Fibroblast of skin of right biceps (primary cell): ENCODE measurements around the gene SMAGP.
A peak's percentile ranks its signal among the peaks of the same experiment; 100 is the strongest.
"Not testable (repeated sequence)": the region's sequence is repeated elsewhere in the genome, so short reads cannot be mapped to it uniquely, and the experiment has no call there.

Source experiments
- DNase-seq: peaks from one replicate; pipeline ENCODE4 v3.0.0-alpha.2; 2013

Gene SMAGP

DNA sequence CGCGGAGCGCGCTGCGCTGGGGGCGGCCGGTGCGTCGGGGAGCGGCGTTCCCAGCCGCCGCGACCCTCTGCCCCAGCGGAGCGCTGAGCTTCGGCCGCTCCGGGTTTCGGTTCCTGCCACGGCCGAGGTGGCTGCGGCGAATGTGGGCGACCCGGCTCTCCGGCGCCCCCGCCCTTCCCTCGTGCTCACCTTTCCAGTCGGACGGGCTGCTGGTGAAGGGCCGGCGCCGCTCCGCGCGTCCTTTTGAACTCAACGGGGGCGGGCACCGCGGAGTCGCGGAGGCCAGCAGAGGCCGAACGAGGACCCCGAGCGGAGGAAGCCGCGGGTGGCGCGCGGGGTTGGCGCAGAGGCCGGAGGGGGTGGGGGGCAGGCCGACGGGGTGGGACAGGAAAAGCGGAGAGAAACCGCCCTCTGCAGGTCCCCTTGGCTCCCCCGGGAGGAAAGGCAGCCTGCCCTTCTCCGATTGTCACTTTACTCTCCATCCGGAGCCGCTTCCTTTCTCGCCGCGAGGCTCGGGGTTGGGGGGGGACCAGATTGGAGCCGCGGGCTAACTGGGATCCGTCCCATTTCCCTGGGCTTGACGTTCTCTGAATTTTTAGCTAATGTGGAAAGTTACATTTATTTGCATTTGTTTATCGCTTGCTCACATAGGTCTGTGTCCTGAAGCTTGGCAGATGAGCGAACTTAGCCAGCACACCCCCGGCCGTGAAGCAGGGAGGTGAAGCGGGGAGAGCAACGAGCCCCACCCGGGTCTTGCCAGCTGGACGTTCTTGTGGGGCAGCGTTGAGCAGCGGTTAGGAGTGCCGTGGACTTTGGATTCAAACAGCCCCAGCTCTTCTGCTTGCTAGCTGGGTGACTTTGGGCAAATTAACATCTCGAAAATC is at the start of gene SMAGP:
Gene SMAGP, minus strand, starts transcription at position 349 of the 884 bp plus-strand sequence. CDS start 1,137 bp downstream, outside the sequence.
- peak; percentile 57 for DNase-seq

DNA sequence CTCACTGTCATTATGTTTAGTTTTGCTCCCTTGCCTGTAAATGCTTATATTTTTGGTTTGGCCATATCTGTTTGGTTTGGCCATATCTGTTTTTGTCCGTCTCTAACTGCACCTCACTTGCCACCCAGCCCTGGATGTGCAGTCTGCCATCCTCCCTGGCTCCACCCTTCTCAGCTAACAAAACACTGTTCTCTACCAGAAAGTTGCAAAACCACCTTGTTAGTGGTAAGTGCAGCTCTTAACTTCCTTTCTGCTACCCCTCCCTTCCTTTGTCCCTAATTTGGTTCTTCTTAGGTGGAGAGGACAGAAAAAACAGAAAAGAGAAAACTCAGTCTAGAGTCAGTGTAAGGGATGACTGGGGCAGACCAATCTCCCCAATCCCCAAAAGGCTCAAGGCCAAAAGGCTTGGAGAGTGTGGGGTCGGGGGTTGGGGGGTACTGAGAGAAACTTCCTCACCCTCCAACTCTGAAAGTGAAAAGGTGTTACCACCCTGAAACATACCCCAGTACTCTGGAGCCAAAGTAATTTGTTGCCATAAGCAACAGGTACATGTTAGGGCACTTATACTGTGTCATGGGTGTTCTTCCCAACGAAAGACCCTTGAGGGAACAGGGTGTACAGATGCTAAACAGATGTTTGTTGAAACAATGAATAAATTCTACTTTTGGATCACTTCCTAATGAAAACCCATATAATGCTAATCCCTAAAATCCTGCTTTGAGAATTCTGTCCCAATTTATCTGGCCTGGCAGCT is 48.8 kb upstream of the SMAGP start:
- DNase-seq = no peak

DNA sequence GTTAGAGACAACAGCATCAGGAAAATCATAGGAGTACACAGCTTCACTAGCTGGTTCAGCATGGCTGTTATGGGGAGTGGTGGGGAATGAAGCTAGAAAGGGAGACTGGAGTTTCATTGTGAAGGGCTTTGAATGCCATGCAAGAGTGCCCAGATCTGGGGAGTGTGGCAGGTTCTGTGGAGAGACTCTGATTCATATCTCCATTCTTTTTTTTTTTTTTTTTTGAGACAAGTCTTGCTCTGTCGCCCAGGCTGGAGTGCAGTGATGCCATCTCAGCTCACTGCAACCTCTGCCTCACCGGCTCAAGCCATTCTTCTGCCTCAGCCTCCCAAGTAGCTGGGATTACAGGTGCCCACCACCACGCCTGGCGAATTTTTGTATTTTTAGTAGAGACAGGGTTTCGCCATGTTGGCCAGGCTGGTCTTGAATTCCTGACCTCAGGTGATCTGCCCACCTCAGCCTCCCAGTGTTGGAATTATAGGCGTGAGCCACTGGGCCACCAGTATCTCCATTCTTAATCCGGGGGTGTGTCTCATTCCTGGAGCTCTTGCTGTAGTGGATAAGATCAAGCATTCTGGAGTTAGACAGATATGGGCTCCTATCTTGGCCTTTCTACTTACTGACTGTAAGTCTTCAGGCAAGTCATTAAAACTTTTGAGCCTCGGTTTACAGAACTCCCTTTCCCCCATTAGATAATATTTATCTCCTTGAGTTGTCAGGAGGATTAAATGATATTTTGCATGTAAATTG is 48.0 kb upstream of the SMAGP start:
- not testable (repeated sequence) for DNase-seq

GRCh38 chr12:51311389-51311788 is 41.2 kb upstream of the SMAGP start:
- no peak for DNase-seq

DNA sequence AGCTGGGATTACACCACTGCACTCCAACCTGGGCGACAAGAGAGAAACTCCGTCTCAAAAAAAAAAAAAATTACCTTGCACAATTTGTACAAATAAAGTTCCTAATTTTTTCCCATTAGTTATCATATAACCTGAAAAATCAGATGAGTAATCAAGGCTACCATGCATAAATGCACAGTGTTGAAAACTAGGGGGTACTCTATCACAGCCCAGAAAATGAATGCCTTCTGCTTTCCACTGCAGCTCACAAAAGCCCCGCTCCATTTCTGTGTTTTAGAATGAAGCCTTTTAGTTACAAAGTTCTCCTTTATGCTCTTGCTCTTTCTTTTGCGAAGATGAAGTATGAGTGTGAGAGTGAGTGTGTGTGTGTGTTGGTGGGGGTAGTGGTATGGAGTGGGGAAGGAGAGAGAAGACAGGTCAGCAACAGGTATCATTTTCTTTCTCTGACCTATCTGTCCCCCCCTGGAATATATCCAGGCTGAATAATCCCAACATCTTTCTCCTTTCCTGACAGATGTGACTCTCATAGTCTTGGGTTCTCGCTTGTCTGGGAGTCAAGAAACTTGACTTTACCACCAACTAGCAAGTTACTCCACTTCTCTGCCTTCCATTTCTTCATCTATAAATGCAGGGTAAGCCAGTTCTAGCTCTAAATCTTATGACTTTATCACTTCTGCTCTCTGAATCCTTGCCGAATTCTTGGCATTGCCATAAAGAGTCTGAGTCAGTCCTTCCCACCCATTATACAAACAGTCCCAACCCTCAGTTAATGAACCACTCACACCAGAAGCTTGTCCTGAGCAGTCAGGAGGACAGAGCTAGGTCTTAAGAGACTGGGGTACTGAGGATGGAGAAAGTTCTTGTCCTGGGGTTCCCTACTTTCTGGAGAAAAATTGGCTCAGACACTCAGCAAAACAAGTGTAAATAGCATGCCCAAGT is 37.7 kb upstream of the SMAGP start:
- DNase-seq = peak; percentile 85

- DNase-seq = no peak
Observed at GRCh38 chr12:51306507-51306906, 36.3 kb upstream of the SMAGP start.

- DNase-seq = not testable (repeated sequence)
Observed at GRCh38 chr12:51300768-51301167, 30.6 kb upstream of the SMAGP start.

DNA sequence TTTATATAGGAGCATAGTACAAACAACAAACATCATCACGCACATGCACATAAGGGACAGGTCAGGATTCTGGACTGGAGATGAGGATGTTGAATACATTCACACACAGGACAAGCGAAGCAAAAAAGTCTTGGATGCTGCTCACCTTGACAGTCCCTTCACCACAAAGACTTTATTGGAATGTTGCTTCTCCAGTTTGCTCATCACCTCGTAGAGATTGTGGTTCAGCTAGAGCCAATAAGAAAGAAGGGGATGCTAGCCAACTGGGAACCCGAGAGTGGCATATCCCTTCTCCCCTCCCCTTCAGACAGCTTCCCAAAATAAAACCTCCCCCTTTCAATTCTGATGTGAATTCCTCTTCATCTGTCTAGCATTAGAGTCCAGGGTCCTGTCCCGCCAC is 25.4 kb upstream of the SMAGP start:
- no peak for DNase-seq

DNA sequence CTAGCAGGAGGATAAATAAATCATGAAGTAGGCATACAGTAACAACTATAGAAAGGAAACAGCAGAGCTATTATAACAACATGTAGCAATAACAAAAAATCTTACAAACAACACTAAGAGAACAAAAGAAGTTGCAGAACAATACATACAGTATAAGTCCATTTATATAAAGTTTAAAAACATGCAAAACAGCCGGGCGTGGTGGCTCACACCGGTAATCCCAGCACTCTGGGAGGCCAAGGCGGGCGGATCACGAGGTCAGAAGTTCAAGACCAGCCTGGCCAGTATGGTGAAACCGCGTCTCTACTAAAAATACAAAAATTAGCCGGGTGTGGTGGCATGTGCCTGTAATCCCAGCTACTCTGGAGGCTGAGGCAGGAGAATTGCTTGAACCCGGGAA is 23.9 kb upstream of the SMAGP start:
- not testable (repeated sequence) for DNase-seq

GRCh38 chr12:51293696-51294095 is 23.5 kb upstream of the SMAGP start:
- peak; percentile 36 for DNase-seq

GRCh38 chr12:51291603-51292513 is 21.6 kb upstream of the SMAGP start:
- not testable (repeated sequence) for DNase-seq

- no peak for DNase-seq
Observed at GRCh38 chr12:51285843-51286242, 15.6 kb upstream of the SMAGP start.

- peak; percentile 58 for DNase-seq
Observed at GRCh38 chr12:51281202-51281924, 11.1 kb upstream of the SMAGP start.

- no peak for DNase-seq
Observed at GRCh38 chr12:51275088-51275487, 4.9 kb upstream of the SMAGP start.

DNA sequence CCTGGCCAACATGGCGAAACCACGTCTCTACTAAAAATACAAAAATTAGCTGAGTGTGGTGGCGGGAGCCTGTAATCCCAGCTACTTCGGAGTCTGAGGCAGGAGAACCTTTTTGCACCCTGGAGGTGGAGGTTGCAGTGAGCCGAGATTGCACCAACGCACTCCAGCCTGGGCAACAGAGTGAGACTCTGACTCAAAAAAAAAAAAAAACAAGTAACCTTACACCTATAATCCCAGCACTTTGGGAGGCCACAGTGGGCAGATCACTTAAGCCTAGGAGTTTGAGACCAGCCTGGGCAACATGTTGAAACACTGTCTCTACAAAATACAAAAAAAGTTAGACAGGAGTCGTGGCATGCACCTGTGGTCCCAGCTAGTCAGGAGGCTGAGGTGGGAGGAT is 2.6 kb upstream of the SMAGP start:
- DNase-seq = not testable (repeated sequence)

GRCh38 chr12:51270951-51271518 is 820 bp upstream of the SMAGP start:
- DNase-seq = peak; percentile 91

- DNase-seq = peak; percentile 51
Observed at GRCh38 chr12:51269174-51270066, 795 bp downstream of the SMAGP start.

GRCh38 chr12:51265024-51265423 is 5.2 kb downstream of the SMAGP start:
- DNase-seq = no peak

GRCh38 chr12:51264297-51264696 is 5.9 kb downstream of the SMAGP start:
- no peak for DNase-seq
